ENCODE results near the gene C11orf68.

C11orf68 gene

DNA sequence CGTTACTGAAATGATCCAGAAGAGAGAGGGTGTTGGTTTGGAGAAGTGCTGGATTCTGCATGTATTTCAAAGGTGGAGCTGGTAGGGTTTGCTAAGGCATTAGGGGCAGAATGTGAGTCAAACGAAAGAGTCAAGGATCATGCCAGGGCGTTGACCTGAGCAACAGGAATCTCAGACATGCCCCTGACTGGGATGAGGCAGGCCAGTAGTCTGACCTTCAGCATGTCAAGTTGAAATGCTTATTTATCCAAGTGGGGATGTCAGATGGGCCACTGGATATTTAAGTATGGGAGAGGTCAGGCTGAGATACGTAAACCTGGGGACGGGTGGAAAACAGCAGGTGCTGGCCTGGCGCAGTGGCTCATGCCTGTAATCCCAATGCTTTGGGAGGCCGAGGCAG, 23.7 kb upstream of the C11orf68 start:
- no peak for DNase-seq

DNA sequence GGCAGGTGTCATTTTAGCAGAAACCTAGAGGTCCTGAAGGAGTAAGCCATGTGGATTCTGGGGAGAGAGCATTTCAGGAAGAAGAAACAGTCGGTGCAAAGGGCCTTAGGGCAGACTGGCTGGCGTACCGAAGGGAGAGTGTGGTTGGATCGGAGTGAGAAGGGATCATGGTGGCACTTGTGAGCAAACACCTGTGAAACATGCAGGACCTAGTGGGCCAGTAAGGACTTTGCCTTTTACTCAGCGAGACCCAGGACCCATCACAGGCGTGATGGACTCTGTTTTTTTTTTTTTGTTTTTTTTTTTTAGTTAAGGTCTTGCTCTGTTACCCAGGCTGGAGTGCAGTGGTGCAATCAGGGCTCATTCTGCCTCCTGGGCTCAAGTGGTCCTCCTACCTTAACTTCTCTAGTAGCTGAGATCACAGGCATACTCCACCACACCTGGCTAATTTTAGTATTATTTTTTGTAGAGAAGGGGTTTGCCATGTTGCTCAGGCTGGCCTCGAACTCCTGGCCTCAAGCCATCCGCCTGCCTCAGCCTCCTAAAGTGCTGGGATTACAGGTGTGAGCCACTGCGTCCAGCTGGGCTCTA, 23.0 kb upstream of the C11orf68 start:
- DNase-seq = no peak

DNA sequence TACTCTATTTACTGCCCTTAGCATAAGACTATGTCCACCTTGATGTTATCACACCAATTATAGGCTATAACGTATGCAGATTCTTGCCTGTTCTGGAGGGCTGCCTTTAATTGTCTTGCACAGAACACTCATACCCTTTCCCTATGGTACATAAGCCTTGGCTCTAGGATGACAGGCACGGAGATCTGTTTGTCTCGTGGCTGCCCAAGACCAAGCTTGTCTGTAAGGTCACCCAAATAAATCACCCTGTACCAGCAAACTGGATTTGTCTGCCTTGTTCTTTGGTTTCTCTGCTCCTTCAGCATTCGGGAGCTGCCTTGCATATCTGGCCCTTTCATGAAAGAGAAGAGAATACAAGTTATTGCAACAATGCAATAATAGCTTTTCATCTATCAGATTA, 18.9 kb upstream of the C11orf68 start:
- DNase-seq = no peak

DNA sequence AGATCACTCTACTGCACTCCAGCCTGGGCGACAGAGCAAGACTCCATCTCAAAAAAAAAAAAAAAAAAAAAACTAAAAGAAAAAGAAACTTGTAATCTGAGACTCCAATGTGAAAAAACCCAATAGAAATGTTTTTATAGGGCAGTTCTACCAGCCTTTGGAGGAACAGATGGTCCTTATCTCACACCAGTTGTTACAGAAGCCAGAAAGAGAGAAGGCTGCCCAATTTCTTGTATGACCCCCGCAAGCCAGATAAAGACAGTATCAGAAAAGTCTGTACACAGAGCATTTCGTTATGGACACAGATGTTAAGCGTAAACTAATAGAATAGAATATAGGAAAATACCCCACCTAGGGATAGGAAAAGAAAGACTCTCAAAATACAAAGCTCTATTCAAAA, 15.2 kb upstream of the C11orf68 start:
- DNase-seq = no peak

DNA sequence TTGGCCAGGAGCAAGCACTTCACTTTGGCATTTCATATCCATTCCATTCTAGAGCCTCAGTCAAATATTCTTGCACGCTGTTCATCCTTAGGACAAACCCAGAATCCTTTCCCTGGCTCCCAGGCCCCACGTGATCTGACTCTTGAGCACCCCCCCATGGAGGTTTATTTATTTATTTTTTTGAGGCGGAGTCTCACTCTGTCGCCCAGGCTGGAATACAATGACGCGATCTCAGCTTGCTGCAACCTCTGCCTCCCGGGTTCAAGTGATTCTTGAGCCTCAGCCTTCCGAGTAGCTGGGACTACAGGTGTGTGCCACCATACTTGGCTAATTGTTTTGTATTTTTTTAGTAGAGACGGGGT, 13.7 kb upstream of the C11orf68 start:
- no peak for DNase-seq

DNA sequence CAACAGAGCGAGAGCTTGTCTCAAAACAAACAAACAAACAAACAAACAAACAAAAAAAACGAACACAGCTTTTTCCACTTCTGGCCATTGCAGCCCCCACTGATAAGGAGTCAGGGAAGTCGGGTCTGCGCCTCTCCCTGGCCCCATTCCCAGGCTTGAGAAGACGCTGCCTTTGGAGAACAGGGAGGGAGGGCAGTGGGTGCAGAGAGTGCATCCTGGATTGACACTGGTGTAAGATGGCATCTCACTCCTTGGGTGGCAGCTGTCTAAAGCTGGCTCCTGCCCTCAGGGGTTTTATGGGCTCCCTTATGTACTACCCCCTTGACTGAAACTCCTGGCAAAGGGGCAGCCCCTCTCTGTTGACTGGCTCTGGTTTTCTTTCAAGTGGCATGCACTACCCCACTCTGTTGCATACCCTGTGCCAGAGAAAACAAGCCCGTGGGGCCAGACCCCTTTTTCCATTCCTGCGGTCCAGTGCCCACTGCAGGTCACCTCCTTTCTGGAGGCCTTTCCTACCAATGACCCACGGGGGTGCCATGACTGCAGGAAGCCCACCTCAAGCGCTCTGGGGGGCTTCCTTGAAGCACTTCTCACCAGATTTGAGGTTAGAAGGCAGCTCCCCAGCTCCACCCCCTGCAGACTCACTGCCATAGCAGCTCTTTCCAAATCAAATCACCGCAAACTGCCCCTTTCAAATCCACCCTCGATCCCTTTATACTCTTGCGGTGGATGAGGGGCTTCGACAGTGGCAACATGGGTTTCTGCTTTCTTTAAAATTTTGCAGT, 13.1 kb upstream of the C11orf68 start:
- DNase-seq = no peak

DNA sequence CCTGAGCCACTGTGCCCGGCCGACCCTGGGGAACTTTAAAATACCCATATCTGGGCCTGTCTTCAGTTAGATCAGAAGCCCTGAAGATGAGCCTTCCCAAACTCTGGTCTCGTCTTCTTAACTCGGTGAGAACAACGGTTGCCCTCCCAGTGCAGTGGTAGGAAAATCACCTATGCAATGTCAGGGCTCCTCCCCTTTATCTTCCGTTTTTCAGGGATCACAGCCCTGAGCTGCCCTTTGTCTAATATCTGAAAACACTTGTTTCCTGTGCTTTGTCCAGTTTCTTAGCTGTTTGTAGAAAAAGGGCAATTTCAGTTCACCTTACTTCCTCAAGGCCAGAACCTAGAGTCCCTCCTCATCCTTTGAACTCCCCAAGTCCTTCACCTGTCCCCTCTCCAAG, 9.8 kb upstream of the C11orf68 start:
- no peak for DNase-seq

DNA sequence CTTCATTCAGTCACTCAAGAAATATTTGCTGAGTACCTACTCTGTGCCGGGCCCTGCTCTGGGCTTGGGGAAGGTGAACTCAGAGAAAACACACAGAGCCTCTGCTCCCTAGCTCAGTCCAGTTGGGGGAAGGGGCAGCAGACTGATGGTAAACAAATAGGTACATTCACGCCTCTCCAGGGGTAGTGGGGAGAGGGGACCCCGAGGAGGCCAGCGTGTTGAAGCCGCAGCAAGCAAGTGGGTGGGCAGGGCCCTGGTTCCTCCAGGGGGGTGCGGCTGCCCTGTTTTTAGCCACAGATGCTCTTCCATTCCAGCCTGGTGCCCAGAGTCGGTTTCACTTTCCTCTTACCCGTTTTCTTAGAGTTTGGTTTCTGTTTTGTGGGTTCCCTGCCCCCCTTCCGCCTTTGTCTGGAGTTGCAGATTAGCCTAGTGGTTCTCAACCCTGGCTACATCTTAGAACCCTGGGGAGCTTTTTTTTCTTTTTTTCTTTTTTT, 9.1 kb upstream of the C11orf68 start:
- no peak for DNase-seq

DNA sequence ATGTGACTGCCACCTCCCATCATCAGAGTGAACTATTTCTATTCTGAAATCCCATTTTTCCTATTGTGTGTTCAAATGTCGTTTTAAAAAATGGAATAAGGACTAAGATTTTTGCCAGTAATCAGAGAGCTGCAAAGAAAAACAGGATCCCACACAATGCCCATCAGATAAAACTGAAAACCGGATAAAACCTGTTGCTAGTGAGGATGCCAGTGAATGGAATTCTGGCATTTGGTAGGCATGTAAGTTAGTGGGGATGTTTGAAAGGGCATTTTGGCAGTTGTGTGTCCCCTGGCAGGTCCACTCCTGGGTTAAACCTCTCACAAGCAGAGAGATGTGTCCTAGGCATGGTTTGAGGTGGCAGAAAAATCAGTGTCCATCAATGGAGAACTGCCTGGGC, 6.5 kb upstream of the C11orf68 start:
- DNase-seq = no peak

DNA sequence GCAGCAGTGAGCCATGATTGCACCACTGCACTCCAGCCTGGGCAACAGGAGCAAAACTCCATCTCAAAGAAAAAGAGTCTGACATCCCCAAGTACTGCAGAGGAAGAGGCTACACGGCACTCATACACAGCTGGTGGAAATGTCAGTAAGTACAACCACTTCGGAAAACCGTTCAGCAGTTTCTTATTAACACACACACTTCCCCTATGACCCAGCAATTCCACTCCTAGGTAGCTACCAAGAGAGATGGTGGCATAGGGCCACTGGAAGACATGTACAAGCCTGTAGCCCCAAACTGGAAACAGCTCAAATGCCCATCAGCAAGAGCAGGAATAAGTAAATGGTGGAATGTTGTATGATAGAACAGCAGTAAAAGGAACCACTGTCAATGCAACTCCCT, 3.7 kb upstream of the C11orf68 start:
- DNase-seq = no peak

DNA sequence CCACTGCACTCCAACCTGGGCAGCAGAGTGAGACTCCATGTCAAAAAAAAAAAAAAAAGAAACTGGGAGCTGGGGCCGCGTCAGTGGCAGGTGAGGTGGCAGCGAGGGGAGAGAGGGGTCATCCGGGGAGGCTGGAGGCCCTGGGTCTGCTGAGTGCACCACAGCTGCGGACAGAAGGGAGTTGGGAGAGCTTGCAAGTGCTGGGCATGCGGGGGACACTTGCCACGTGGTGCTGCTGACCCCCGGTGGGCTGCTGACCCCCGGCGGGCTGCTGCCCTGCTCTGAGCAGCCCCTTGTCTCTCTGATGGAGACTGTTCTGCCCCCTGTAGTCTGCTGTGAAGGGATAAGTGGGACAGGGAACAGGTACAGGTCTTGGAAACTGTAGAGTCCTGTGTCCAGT, 3.0 kb upstream of the C11orf68 start:
- no peak for DNase-seq

DNA sequence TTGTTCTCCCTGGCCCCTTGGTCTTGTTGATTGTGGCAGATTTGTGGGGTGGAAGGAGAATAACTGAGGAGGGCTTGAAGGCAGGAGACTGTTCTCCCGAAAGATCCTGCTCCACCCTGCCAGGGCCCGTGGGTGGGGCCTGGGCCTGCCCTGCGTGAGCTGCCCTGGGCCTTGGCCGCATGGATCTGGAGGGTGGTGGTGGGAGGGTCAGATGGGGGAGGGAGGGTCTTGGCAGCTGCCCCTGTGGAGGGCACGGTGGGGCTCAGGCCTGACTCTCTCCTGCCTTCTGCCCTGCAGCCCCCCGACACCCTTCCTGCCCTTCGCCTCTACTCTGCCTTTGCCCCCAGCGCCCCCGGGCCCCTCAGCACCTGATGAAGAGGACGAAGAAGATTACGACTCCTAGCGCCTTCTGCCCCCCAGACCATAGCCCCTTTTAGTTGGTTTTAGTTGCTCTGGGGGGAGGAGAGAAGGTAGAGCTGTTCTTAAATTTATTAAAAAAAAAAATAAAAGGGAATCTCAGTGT, 2.2 kb upstream of the C11orf68 start:
- no peak for DNase-seq

DNA sequence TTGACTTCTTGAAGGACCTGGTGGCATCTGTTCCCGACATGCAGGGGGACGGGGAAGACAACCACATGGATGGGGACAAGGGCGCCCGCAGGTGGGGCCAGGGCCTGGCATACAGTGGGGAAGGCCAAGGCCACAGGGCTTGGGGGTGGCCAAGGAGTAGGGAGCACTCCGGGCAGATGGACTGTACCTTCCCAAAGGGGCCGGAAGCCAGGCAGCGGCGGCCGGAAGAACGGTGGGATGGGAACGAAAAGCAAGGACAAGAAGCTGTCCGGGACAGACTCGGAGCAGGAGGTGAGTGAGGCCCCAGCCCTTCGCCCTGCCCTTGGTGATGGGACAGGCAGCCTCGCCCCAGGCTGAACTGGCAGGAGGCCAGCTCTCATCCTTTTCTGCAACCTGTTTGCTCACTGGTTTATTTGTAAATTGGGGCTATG, 1.5 kb upstream of the C11orf68 start:
- DNase-seq = no peak

DNA sequence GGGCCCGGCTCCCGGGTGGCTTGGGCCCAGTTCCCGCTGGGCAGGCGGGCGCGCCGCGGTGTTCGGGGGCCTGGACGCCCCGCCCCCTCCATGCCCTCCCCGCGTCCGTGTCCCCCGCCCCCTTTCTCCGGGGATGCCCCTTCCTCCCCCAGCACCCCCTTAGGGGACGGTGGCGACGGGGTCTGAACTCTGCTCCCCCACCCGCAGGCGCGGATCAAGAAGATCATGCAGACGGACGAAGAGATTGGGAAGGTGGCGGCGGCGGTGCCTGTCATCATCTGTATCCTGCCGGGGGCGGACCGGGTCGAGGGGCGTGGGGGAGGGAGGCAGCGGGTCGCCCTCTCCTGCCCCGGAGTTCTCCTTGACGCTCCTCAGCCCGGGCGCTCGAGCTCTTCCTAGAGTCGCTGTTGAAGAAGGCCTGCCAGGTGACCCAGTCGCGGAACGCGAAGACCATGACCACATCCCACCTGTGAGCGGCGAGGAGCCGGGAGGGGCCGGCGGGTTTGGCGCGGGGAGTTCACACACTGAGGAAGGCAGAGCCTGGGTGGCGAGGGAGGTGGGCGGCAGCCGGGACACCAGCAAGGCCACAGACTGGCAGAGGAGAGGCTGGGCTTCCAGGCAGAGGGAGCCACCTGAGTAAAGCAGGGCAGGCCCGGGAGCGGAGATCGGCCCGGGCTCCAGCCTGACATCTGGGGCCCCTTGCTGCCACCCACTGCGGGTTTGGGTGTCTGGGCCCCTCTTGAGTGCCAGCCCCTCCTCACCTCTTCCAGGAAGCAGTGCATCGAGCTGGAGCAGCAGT, 910 bp upstream of the C11orf68 start:
- no peak for DNase-seq

DNA sequence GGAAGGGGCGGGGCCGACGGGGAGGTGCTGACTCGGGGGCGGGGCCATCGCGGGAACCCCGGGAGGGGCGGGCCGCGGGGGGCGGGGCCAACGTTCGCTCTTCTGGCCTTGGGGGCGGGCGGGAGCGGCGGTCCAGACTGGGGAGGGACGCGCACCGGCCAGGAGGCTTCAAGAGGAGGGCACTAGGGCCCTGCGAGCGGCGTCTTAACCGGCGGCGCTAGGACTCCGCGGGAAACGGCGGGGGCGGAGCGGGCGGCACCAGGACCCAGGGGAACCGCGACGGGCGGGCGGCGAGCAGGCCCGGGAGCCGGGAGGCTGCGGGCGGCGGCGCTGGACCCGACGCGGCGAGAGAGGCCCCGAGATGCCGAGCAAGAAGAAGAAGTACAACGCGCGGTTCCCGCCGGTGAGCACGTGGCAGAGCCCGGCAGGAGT, 295 bp upstream of the C11orf68 start, which contains the start of gene DRAP1:
Gene DRAP1 (plus strand): TSS at position 286 of the 432 bp plus-strand sequence. CDS start 76 bp downstream, at position 362.
- peak; percentile 97 for DNase-seq

DNA sequence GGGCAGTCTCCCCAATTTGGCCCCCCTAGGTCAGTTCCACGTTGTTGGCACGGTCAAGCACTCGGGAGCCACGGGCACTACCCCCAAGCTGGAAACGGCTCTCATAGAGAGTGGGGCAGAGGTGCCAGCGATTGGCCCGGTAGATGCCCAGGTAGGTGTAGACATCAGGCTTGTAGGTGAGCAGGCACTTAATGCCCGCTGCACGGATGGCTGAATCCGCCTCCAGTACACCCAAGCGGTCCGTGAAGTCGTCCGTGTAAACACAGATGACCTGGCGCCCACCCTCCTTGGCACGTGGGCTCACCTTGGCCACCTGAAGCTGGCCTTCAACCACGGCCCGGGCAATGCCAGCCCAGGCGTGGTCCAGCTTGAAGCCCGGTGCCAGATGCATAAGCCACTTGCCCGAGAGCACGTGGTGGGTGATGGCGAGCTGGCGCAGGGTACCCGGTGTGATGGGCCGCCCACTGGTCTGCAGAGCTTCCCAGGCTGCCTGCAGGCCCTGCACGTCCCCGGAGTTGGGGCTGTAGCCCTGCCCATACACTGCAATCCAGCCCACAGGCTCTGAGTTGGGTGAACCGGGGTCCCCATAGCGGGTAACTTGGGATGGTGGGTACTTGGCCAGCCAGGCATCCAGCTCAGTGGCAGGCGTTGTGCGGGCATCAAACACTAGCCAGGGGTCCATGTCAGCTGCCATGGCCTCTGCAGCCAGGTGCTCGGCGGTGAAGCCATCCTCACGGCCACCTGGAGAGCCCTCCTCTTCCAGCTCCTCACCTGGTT, 1.2 kb downstream of the C11orf68 start:
- DNase-seq = no peak

DNA sequence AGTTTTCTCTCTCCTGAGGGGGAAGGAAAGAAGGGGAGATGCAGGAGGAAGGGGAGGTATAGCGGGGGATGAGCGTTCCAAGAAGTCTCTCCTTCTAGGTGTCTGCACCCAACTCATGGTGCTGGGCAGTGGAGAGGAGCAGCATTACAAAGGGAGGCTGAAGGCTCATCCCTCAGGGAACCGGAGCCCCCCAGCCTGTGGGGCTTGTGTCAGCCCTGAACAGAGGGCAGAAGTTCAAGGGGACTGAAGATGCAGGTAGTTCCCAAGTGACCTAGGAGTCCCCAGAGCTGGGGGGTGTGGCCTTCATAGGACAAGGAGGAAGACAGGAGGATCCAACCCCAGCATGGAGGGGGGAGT, 1.8 kb downstream of the C11orf68 start:
- DNase-seq = no peak

DNA sequence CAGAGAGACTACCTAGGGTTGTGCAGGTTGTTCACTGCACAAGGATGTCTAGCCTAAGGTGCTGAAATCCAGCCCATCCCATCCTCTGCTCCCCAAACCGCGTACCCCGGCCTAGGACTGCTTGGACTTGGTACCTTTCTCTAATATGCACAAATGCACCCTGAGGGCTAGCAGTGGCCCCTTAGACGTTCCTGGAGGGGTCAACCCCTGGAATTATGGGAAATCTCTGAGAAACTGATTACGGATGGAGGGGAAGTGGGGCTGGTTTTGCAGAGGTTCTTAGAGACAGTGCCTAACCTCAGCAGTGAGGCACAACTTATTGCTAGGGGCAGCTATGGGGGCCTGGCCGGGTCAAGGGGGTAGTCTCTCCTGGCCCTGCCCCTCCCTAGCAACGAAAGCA, 2.5 kb downstream of the C11orf68 start:
- no peak for DNase-seq

DNA sequence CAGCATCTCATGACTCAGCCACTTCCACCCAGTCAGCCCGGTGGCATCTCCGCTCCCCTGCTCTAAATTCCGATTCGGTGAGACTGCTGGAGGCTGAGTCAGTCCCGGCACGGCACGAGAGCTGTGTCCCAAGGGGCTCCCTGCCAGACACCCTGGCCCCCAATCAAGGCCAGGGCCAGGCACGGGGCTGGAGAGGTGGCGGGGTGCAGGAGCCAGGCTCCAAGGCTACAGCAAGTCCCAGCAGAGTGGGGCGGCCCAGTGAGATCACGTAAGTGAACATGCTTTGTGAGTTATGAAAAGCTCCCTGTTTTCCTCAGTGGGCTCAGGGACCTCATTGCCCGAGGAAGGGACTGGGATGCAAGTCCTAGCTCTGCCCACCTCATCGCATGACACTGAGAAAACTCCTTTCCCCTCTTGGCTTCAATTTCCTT, 3.0 kb downstream of the C11orf68 start:
- no peak for DNase-seq

DNA sequence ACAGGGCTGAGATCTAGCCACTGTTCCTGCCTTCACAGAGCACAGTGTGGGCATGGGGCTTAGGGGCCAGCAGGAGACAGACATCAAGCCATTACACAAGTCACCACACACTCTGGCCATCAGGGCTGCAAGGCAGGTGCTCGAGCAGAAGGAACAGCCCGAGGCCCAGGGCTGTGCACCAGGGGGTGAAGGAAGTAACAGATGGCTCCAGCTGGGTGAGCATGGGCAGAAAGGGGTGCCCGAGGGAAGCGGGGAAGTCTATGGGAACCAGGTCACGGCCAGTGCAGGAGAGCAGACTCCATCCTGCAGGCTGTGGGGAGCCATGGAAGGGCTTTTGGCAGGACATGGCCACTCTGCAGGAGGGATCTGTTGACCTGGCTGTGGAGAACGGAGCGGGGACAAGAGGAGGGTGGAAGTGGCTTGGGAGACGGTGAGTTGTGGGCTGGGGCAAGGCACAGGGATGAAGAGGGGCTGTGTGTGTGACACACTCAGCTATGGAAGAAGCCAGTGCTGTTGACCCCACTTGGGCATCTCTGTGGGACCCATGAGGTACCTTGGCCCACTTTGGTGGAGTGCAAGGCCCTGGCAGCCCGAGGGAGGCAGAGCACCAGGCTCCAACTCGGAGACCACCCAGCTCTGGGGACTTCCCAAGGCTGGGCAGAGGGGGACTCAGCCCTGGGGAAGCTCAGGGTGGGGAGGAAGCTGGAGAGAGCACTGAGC, 3.6 kb downstream of the C11orf68 start:
- no peak for DNase-seq

DNA sequence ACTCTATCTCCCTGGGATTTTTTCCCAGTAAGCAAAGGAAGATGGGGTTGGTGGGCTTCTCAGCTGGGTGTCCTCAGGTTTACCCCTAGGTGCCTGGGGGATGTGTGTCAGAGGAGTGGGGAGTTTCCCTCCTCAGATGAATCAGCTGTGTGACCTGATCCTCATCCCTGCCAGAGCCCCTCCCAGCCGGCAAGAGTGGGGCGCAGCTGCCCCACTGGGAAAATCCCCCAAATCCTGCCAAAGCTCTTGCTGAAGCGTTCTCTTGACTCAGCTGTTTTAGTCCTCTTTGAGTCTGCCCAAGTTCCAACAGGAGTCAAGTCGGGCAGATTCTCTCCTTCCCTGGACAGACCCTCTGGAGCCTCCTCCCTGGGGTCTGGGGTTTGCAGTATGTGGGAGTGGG, 6.0 kb downstream of the C11orf68 start:
- no peak for DNase-seq
